ENCODE results near the gene ISCU.

ISCU gene

GRCh38 chr12:108580531-108580930, 18.1 kb downstream of the ISCU start:
- in situ Hi-C loops (cut with MboI; ENCODE audit: low sequenced_read_pairs, unreplicated experiment): no loop called here
- TF ChIP-seq CTCF (IDR thresholded peaks at IDR 0.05; ENCODE audit: borderline replicate concordance, control extremely low read depth, extremely low read depth, insufficient read depth, missing control alignments): no peak
- peak; percentile 18 for DNase-seq (ENCODE audit: low spot score)

GRCh38 chr12:108581311-108582227, 19.2 kb downstream of the ISCU start:
- no peak for TF ChIP-seq CTCF (IDR thresholded peaks at IDR 0.05; ENCODE audit: borderline replicate concordance, control extremely low read depth, extremely low read depth, insufficient read depth, missing control alignments)
- in situ Hi-C loops (cut with MboI; ENCODE audit: low sequenced_read_pairs, unreplicated experiment): no loop called here

GRCh38 chr12:108582509-108582908, 20.1 kb downstream of the ISCU start:
- in situ Hi-C loops (cut with MboI; ENCODE audit: low sequenced_read_pairs, unreplicated experiment): no loop called here
- DNase-seq (ENCODE audit: low spot score): peak; percentile 22
- TF ChIP-seq CTCF (IDR thresholded peaks at IDR 0.05; ENCODE audit: borderline replicate concordance, control extremely low read depth, extremely low read depth, insufficient read depth, missing control alignments): no peak

More at GRCh38 chr12:108581311-108582227, 19.2 kb downstream of the ISCU start:
- peak; percentile 18 for DNase-seq (ENCODE audit: low spot score)

GRCh38 chr12:108582978-108583770, 20.8 kb downstream of the ISCU start:
- no peak for TF ChIP-seq CTCF (IDR thresholded peaks at IDR 0.05; ENCODE audit: borderline replicate concordance, control extremely low read depth, extremely low read depth, insufficient read depth, missing control alignments)
- in situ Hi-C loops (cut with MboI; ENCODE audit: low sequenced_read_pairs, unreplicated experiment): no loop called here
- peak; percentile 25 for DNase-seq (ENCODE audit: low spot score)

GRCh38 chr12:108583991-108584390, 21.6 kb downstream of the ISCU start:
- TF ChIP-seq CTCF (IDR thresholded peaks at IDR 0.05; ENCODE audit: borderline replicate concordance, control extremely low read depth, extremely low read depth, insufficient read depth, missing control alignments): no peak
- in situ Hi-C loops (cut with MboI; ENCODE audit: low sequenced_read_pairs, unreplicated experiment): no loop called here
- DNase-seq (ENCODE audit: low spot score): peak; percentile 18

GRCh38 chr12:108584456-108585065, 22.2 kb downstream of the ISCU start:
- no peak for TF ChIP-seq CTCF (IDR thresholded peaks at IDR 0.05; ENCODE audit: borderline replicate concordance, control extremely low read depth, extremely low read depth, insufficient read depth, missing control alignments)
- no peak for DNase-seq (ENCODE audit: low spot score)
- in situ Hi-C loops (cut with MboI; ENCODE audit: low sequenced_read_pairs, unreplicated experiment): no loop called here
